ENCODE measurements around the gene RTN4RL1.
A peak's percentile ranks its signal among the peaks of the same experiment; 100 is the strongest.

Gene RTN4RL1

GRCh38 chr17:2011411-2012371, 13.4 kb downstream of the RTN4RL1 start:
- peaks cover 3% of the 10 kb centered on the region for H3K9me3 Mint-ChIP-seq
- H3K4me1 Mint-ChIP-seq = no peaks in the 10 kb centered on the region
- no peak overlapping the region for H3K27ac Mint-ChIP-seq
- peaks cover 57% of the 10 kb centered on the region for H3K27me3 Mint-ChIP-seq
- no peak overlapping the region for H3K4me3 Mint-ChIP-seq
- H3K36me3 Mint-ChIP-seq = peaks cover 6% of the 10 kb centered on the region
- no peak for ATAC-seq

- Mint-ChIP-seq H3K9me3 (peaks cover 3% of the 10 kb centered on the region), H3K4me1 (no peaks in the 10 kb centered on the region), H3K27me3 (peaks cover 45% of the 10 kb centered on the region), H3K27ac (no peak overlapping the region), H3K4me3 (no peak overlapping the region), H3K36me3 (peaks cover 6% of the 10 kb centered on the region)
- ATAC-seq = no peak
Observed at GRCh38 chr17:2009737-2010136, 15.4 kb downstream of the RTN4RL1 start.

- Mint-ChIP-seq H3K27ac (no peak overlapping the region), H3K4me1 (no peaks in the 10 kb centered on the region), H3K27me3 (peaks cover 37% of the 10 kb centered on the region), H3K36me3 (peaks cover 6% of the 10 kb centered on the region), H3K9me3 (peaks cover 3% of the 10 kb centered on the region), H3K4me3 (no peak overlapping the region)
- no peak for ATAC-seq
Observed at GRCh38 chr17:2008332-2009126, 16.6 kb downstream of the RTN4RL1 start.

- H3K4me1 Mint-ChIP-seq = peaks cover 6% of the 10 kb centered on the region
- peaks cover 41% of the 10 kb centered on the region for H3K27me3 Mint-ChIP-seq
- no peaks in the 10 kb centered on the region for H3K9me3 Mint-ChIP-seq
- ATAC-seq = no peak
- no peaks in the 10 kb centered on the region for H3K36me3 Mint-ChIP-seq
- no peak overlapping the region for H3K27ac Mint-ChIP-seq
- H3K4me3 Mint-ChIP-seq = no peak overlapping the region
Observed at GRCh38 chr17:2004435-2004952, 20.6 kb downstream of the RTN4RL1 start.

- Mint-ChIP-seq H3K4me3 (no peak overlapping the region), H3K4me1 (peaks cover 7% of the 10 kb centered on the region), H3K9me3 (no peaks in the 10 kb centered on the region), H3K27ac (no peak overlapping the region), H3K27me3 (peaks cover 51% of the 10 kb centered on the region), H3K36me3 (no peaks in the 10 kb centered on the region)
- ATAC-seq = no peak
Observed at GRCh38 chr17:2003525-2003924, 21.6 kb downstream of the RTN4RL1 start.

- Mint-ChIP-seq H3K4me3 (no peak overlapping the region), H3K27me3 (peaks cover 52% of the 10 kb centered on the region), H3K36me3 (no peaks in the 10 kb centered on the region), H3K9me3 (no peaks in the 10 kb centered on the region), H3K27ac (no peak overlapping the region), H3K4me1 (peaks cover 7% of the 10 kb centered on the region)
- no peak for ATAC-seq
Observed at GRCh38 chr17:2002767-2003329, 22.3 kb downstream of the RTN4RL1 start.

- no peaks in the 10 kb centered on the region for H3K36me3 Mint-ChIP-seq
- peaks cover 7% of the 10 kb centered on the region for H3K4me1 Mint-ChIP-seq
- H3K27me3 Mint-ChIP-seq = peaks cover 73% of the 10 kb centered on the region
- H3K9me3 Mint-ChIP-seq = no peaks in the 10 kb centered on the region
- ATAC-seq = no peak
- H3K27ac Mint-ChIP-seq = no peak overlapping the region
- no peak overlapping the region for H3K4me3 Mint-ChIP-seq
Observed at GRCh38 chr17:1999557-2000251, 25.4 kb downstream of the RTN4RL1 start.

- Mint-ChIP-seq H3K36me3 (no peaks in the 10 kb centered on the region), H3K27ac (no peak overlapping the region), H3K27me3 (peaks cover 73% of the 10 kb centered on the region), H3K4me3 (no peak overlapping the region), H3K9me3 (no peaks in the 10 kb centered on the region), H3K4me1 (peaks cover 7% of the 10 kb centered on the region)
- peak; percentile 37 for ATAC-seq
Observed at GRCh38 chr17:1997927-1998742, 27.0 kb downstream of the RTN4RL1 start.

GRCh38 chr17:1997289-1997926, 27.7 kb downstream of the RTN4RL1 start:
- Mint-ChIP-seq H3K36me3 (no peaks in the 10 kb centered on the region), H3K27ac (no peak overlapping the region), H3K4me1 (peaks cover 7% of the 10 kb centered on the region), H3K9me3 (no peaks in the 10 kb centered on the region), H3K27me3 (peaks cover 66% of the 10 kb centered on the region), H3K4me3 (no peak overlapping the region)
- ATAC-seq = peak; percentile 10

- Mint-ChIP-seq H3K4me3 (no peak overlapping the region), H3K36me3 (no peaks in the 10 kb centered on the region), H3K27ac (no peak overlapping the region), H3K9me3 (no peaks in the 10 kb centered on the region), H3K4me1 (peaks cover 7% of the 10 kb centered on the region), H3K27me3 (peaks cover 64% of the 10 kb centered on the region)
- no peak for ATAC-seq
Observed at GRCh38 chr17:1996800-1997288, 28.3 kb downstream of the RTN4RL1 start.

GRCh38 chr17:1995907-1996799, 29.0 kb downstream of the RTN4RL1 start:
- Mint-ChIP-seq H3K36me3 (no peaks in the 10 kb centered on the region), H3K4me3 (no peak overlapping the region), H3K4me1 (peaks cover 7% of the 10 kb centered on the region), H3K27me3 (peaks cover 70% of the 10 kb centered on the region), H3K9me3 (no peaks in the 10 kb centered on the region), H3K27ac (no peak overlapping the region)
- ATAC-seq = no peak

GRCh38 chr17:1995321-1995892, 29.7 kb downstream of the RTN4RL1 start:
- Mint-ChIP-seq H3K4me1 (peaks cover 7% of the 10 kb centered on the region), H3K9me3 (no peaks in the 10 kb centered on the region), H3K27me3 (peaks cover 68% of the 10 kb centered on the region), H3K4me3 (no peak overlapping the region), H3K27ac (no peak overlapping the region), H3K36me3 (no peaks in the 10 kb centered on the region)
- ATAC-seq = no peak
